GM12875 (cell line): ENCODE data around the gene MMP2.

ENCODE experiments used
- H3K4me3 ChIP-seq: one replicate; pipeline ENCODE4 v1.5.1; 2011; ENCODE audit warnings: low read depth, low read length, control low read depth
- TF ChIP-seq, protein P1 (sequence below): IDR thresholded peaks from 2 replicates; pipeline ENCODE4 v1.5.1; 2011; ENCODE audit warnings: low read depth, mild to moderate bottlenecking, control low read depth, inconsistent platforms, low read length, moderate library complexity, borderline replicate concordance; ENCODE audit not compliant: insufficient read depth

Gene MMP2

GRCh38 chr16:55499951-55500529 lies 21.0 kb downstream of the MMP2 start:
- no peak overlapping the region for H3K4me3 ChIP-seq
- TF ChIP-seq, protein P1, sequence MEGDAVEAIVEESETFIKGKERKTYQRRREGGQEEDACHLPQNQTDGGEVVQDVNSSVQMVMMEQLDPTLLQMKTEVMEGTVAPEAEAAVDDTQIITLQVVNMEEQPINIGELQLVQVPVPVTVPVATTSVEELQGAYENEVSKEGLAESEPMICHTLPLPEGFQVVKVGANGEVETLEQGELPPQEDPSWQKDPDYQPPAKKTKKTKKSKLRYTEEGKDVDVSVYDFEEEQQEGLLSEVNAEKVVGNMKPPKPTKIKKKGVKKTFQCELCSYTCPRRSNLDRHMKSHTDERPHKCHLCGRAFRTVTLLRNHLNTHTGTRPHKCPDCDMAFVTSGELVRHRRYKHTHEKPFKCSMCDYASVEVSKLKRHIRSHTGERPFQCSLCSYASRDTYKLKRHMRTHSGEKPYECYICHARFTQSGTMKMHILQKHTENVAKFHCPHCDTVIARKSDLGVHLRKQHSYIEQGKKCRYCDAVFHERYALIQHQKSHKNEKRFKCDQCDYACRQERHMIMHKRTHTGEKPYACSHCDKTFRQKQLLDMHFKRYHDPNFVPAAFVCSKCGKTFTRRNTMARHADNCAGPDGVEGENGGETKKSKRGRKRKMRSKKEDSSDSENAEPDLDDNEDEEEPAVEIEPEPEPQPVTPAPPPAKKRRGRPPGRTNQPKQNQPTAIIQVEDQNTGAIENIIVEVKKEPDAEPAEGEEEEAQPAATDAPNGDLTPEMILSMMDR, result no peak

DNA sequence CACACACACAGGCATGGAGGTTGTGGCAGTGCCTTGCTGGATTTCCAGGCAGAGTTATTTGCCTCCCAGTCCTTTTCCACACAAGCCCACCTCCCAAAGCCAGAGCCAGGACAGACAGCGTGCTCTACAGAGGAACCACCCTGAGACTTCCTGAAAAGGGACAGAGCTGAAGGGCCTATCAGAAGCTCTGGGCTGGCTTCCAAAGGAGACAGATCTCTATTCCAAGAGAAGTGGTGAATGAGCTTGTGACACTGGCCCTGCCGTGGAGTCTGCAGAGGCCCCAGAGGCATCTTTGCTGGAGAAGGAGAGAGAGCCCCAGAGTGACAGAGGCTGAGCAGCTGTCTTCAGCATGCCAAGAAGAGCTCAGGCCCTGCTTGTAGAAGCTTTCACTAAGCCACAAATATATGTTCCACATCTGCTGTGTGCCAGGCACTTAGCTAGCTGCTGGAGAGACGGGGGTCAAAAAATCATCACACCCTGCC lies 21.6 kb downstream of the MMP2 start:
- H3K4me3 ChIP-seq, result no peak overlapping the region
- TF ChIP-seq, protein P1, result no peak

DNA sequence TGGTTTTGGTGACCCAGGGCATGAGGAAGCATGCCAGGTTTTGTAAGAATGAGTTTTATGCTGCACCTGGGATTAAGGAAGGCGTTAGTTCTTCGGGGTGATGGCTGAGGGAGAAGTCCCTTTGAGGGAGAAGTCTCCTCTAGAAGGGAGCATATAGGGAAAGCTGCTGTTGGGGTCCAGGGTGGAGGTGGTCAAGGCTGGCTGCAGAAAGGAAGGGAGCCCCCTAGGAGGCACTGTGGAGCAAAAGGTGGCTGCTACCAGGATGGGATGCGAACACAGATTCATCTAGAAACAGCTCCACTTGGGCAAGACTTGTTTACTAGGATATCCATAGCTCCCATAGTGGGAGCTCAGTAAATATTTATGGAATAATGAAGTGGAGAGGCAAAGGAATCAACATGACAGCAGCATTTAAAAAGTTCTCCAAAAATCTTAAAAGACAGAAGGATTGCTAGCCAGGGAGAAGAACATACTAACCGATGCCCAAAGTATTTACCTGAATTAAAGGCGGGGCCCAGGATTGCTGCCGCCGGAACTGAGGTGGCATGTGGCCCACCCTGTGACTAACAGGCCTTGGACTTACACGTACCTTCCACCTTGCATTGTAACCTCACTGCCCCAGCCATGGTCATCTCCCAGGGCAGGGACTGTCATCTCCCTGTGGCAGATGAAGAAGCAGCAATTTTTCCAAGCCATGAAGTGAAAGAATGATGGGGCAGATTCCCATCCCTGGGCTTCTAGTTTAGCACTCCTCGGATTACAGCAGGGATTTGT lies 22.7 kb downstream of the MMP2 start:
- H3K4me3 ChIP-seq, result no peak overlapping the region
- TF ChIP-seq, protein P1, result peak; percentile 27; the same call in 1 of the 2 replicates

- TF ChIP-seq, protein P1, result no peak
- no peak overlapping the region for H3K4me3 ChIP-seq
These were observed 23.9 kb downstream of the MMP2 start for GRCh38 chr16:55502801-55503366.

DNA sequence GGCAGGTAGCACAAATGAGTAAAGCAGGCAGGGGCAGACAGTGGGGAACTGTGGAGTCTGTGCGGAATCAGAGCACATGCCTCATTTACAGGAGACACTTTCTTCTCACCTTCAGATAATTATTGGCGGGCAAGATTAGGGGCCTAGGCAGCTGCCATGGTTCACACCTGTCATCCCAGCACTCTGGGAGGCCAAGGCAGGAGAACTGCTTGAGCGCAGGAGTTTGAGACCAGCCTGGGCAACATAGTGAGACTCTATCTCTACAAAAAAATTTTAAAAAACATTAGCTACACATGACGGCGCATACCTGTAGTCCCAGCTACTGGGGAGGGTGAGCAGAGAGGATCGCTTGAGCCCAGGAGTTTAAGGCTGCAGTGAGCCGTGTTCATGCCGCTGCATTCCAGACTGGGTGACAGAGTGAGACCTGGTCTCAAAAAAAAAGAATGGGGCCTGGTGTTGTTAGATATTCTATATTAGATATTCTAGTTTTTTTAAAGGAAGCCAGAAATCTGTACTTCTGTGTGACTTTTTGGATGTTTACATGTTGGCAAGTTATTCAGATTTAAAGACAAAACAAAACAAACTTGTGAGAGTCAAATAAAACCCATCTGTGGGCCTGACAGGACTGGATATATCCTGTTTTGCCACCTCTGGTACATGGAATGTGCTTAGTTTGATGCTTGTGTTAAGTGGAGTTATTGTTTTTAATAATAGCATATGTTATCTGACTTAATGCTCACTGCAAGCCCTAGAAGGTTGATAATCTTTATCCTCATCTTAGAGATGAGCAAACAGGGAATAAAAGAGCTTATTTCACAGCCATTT lies 24.9 kb downstream of the MMP2 start:
- H3K4me3 ChIP-seq, result no peak overlapping the region
- TF ChIP-seq, protein P1, result no peak

- TF ChIP-seq, protein P1, result no peak
These were observed 26.5 kb downstream of the MMP2 start for GRCh38 chr16:55505333-55506015.

More at GRCh38 chr16:55505333-55506015, 26.5 kb downstream of the MMP2 start:
- H3K4me3 ChIP-seq, result no peak overlapping the region
